OCI-LY1 (cell line): Measurements from ENCODE around the gene DPY19L3.

Source experiments
- H2AFZ ChIP-seq: fragments of 200-600 bp; sonication (generic), shearing (Covaris generic); 2 replicates; pipeline ENCODE4 v1.6.0; 2014; ENCODE audit warnings: antibody characterized with exemption, mild to moderate bottlenecking, low read length
- H3F3A ChIP-seq: fragments of 200-600 bp; sonication (generic), shearing (Covaris generic); 2 replicates; pipeline ENCODE4 v1.6.0; 2014; ENCODE audit warnings: mild to moderate bottlenecking, antibody characterized with exemption, low read length, moderate library complexity; ENCODE audit not compliant: insufficient read depth
- H3K27ac ChIP-seq: fragments of 200-600 bp; sonication (generic); 2 replicates; pipeline ENCODE4 v1.5.1; 2014; ENCODE audit warnings: low read length, mixed run types, mild to moderate bottlenecking, low read depth; ENCODE audit not compliant: poor library complexity, severe bottlenecking
- H3K27me3 ChIP-seq: fragments of 200-600 bp; sonication (generic); 2 replicates; pipeline ENCODE4 v1.6.0; 2014; ENCODE audit warnings: antibody characterized with exemption, mild to moderate bottlenecking, low read length, moderate library complexity; ENCODE audit not compliant: insufficient read depth
- H3K36me3 ChIP-seq: fragments of 200-600 bp; sonication (generic); 2 replicates; pipeline ENCODE4 v1.6.1; 2014; ENCODE audit warnings: mild to moderate bottlenecking, antibody characterized with exemption, low read length, moderate library complexity, mixed read lengths; ENCODE audit not compliant: insufficient read depth
- H3K4me1 ChIP-seq: fragments of 200-600 bp; sonication (generic); 2 replicates; pipeline ENCODE4 v1.5.1; 2014; ENCODE audit warnings: mild to moderate bottlenecking, low read length, moderate library complexity; ENCODE audit not compliant: insufficient read depth, severe bottlenecking
- H3K4me2 ChIP-seq: fragments of 200-600 bp; sonication (generic), shearing (Covaris generic); 2 replicates; pipeline ENCODE4 v1.6.1; 2014; ENCODE audit warnings: low read length
- H3K4me3 ChIP-seq: fragments of 200-600 bp; sonication (generic); 2 replicates; pipeline ENCODE4 v1.5.1; 2014; ENCODE audit warnings: low read length, low read depth, mild to moderate bottlenecking, mixed read lengths; ENCODE audit not compliant: poor library complexity, severe bottlenecking
- H3K79me2 ChIP-seq: fragments of 200-600 bp; shearing (Covaris generic); 2 replicates; pipeline ENCODE4 v1.6.1; 2016; ENCODE audit warnings: mixed run types, low read length, mixed read lengths; ENCODE audit not compliant: insufficient read depth
- H3K9ac ChIP-seq: fragments of 200-600 bp; sonication (generic), shearing (Covaris generic); 2 replicates; pipeline ENCODE4 v1.6.1; 2014; ENCODE audit warnings: mild to moderate bottlenecking, low read length, mixed read lengths
- H3K9me2 ChIP-seq: fragments of 200-600 bp; sonication (generic), shearing (Covaris generic); 2 replicates; pipeline ENCODE4 v1.6.1; 2014; ENCODE audit warnings: low read depth, mild to moderate bottlenecking, low read length, mixed read lengths
- H3K9me3 ChIP-seq: fragments of 200-600 bp; shearing (Covaris generic); 2 replicates; pipeline ENCODE4 v1.6.1; 2014; ENCODE audit warnings: low read length, mixed read lengths
- H4K20me1 ChIP-seq: fragments of 200-600 bp; sonication (generic), shearing (Covaris generic); 2 replicates; pipeline ENCODE4 v1.6.0; 2016; ENCODE audit warnings: mild to moderate bottlenecking, low read length; ENCODE audit not compliant: insufficient read depth
- EZH2 ChIP-seq: fragments of 200-600 bp; sonication (generic), shearing (Covaris generic); IDR thresholded peaks from 2 replicates; pipeline ENCODE4 v1.8.0; 2017; ENCODE audit warnings: borderline replicate concordance, mixed run types, mild to moderate bottlenecking, antibody characterized with exemption, low read length, moderate library complexity, mixed read lengths
- TF ChIP-seq, protein P1 (sequence below): fragments of 200-600 bp; sonication (generic), shearing (Covaris generic); IDR thresholded peaks from 2 replicates; pipeline ENCODE4 v1.5.1; 2017; ENCODE audit warnings: mild to moderate bottlenecking, antibody characterized with exemption, low read length, moderate library complexity, mixed read lengths

DPY19L3 gene

GRCh38 chr19:32416749-32417456 lies 11.3 kb downstream of the DPY19L3 start:
- TF ChIP-seq EZH2 = no peak
- TF ChIP-seq, protein P1, sequence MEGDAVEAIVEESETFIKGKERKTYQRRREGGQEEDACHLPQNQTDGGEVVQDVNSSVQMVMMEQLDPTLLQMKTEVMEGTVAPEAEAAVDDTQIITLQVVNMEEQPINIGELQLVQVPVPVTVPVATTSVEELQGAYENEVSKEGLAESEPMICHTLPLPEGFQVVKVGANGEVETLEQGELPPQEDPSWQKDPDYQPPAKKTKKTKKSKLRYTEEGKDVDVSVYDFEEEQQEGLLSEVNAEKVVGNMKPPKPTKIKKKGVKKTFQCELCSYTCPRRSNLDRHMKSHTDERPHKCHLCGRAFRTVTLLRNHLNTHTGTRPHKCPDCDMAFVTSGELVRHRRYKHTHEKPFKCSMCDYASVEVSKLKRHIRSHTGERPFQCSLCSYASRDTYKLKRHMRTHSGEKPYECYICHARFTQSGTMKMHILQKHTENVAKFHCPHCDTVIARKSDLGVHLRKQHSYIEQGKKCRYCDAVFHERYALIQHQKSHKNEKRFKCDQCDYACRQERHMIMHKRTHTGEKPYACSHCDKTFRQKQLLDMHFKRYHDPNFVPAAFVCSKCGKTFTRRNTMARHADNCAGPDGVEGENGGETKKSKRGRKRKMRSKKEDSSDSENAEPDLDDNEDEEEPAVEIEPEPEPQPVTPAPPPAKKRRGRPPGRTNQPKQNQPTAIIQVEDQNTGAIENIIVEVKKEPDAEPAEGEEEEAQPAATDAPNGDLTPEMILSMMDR = no peak
- Histone ChIP-seq H4K20me1 (no peaks in the 10 kb centered on the region), H3K9ac (no peak overlapping the region), H3K36me3 (peaks cover 46% of the 10 kb centered on the region), H3K9me3 (no peaks in the 10 kb centered on the region), H3K79me2 (no peaks in the 10 kb centered on the region), H2AFZ (no peak overlapping the region), H3K27me3 (no peaks in the 10 kb centered on the region), H3K4me2 (no peak overlapping the region), H3K9me2 (no peaks in the 10 kb centered on the region), H3K4me1 (peaks cover 5% of the 10 kb centered on the region), H3F3A (no peaks in the 10 kb centered on the region), H3K4me3 (no peak overlapping the region), H3K27ac (no peak overlapping the region)

DNA sequence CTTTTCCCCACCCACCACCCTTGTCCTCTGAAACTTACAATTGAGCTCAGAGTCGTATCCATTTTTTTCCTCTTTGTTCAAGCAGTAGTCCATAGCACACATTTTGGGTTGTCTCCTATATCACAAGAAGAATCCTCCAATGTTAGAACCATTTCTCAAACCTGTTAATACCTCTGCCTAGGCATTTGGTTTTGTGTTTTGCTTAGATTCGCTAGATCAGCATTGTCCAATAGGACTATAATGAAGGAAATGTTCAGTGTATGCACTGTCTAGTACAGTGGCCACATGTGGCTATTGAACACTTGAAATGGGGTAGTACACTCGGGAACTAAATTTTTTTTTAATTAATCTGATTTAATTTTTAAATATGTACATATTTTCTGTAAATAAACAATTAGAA lies 12.6 kb downstream of the DPY19L3 start:
- peaks cover 12% of the 10 kb centered on the region for H3K4me1 ChIP-seq
- no peak overlapping the region for H3K4me3 ChIP-seq
- H3K27me3 ChIP-seq = no peaks in the 10 kb centered on the region
- no peaks in the 10 kb centered on the region for H3K9me2 ChIP-seq
- peaks cover 38% of the 10 kb centered on the region for H3K36me3 ChIP-seq
- no peak overlapping the region for H3K4me2 ChIP-seq
- TF ChIP-seq, protein P1 = no peak
- TF ChIP-seq EZH2 = no peak
- no peak overlapping the region for H3K9ac ChIP-seq
- no peaks in the 10 kb centered on the region for H3F3A ChIP-seq
- H3K79me2 ChIP-seq = no peaks in the 10 kb centered on the region
- H2AFZ ChIP-seq = no peak overlapping the region
- H3K9me3 ChIP-seq = no peaks in the 10 kb centered on the region
- no peak overlapping the region for H3K27ac ChIP-seq
- H4K20me1 ChIP-seq = no peaks in the 10 kb centered on the region

DNA sequence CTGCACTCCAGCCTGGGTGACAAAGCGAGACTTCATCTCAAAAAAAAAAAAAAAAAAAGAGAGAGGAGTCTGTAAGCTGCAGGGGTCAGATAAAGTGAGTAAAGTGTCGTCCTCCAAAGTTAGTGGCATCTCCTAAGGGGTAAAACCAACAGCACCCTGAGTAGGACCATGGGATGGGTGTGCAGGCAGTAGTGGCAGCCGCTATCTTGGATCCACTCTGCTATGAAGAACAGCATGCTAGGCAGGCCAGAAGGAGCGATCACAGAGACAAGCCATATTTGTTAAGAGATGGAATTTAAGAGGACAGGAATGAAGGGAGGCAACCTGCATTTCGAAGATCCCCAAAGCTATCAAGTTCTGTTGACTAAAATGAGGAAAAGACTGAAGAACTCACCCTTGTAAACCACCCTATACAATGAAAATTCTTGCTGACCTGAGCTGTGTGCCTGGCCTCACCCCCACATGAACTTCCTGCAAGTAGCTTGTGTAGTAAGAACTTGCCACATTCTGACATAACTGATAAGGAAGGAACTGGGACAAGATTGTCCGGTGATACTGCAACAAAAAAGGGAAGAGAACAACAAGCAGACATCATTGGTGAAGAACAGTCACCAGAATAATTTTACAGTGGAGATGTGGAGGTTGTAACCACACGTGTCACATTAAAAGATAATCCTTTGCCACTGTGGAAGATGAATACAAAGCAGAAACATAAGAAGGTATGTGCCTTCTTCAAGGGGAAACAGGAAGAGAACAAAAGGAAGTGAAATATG lies 16.2 kb downstream of the DPY19L3 start:
- H4K20me1 ChIP-seq = no peaks in the 10 kb centered on the region
- no peaks in the 10 kb centered on the region for H3K9me3 ChIP-seq
- H2AFZ ChIP-seq = no peak overlapping the region
- peaks cover 12% of the 10 kb centered on the region for H3K4me1 ChIP-seq
- H3K27me3 ChIP-seq = no peaks in the 10 kb centered on the region
- H3K4me3 ChIP-seq = no peak overlapping the region
- H3K27ac ChIP-seq = peak overlapping the region; percentile 52
- H3K9ac ChIP-seq = no peak overlapping the region; the same call in 1 of the 2 replicates
- H3K79me2 ChIP-seq = no peaks in the 10 kb centered on the region
- no peaks in the 10 kb centered on the region for H3F3A ChIP-seq
- H3K4me2 ChIP-seq = peak overlapping the region; percentile 2; the same call in 1 of the 2 replicates
- no peak for TF ChIP-seq EZH2
- TF ChIP-seq, protein P1 = no peak
- H3K9me2 ChIP-seq = no peaks in the 10 kb centered on the region
- H3K36me3 ChIP-seq = 0 out of 2 replicates have a peak, but pooled peaks cover 11% of the 10 kb centered on the region
